Panc1 (cell line): ENCODE data around the gene C2. TPM values are rescaled to one million over a fixed set of nuclear protein-coding genes. Genes with fewer than 3 reads are reported as not detected.

Source experiments
- ATAC-seq: fragments of 200-7000 bp; cut with Tn5 transposase; 2 replicates; pipeline ENCODE4 v1.9.1; 2020; ENCODE audit warnings: mild to moderate bottlenecking, moderate library complexity
- BruUV-seq: library from RNA; stranded (reverse); fragments of 400-500 nt; replicated peaks from 2 replicates; lab custom pipeline; 2021; lab: Mats Ljungman, UMichigan
- CTCF ChIA-PET: fragments of 300-600 bp; sonication (Branson Sonifier 250); formaldehyde crosslinking; loops from one replicate; lab custom pipeline; 2022; ENCODE audit warnings: antibody characterized with exemption; lab: Charles Lee
- POLR2A ChIA-PET: fragments of 300-600 bp; sonication (Branson Sonifier 250); formaldehyde crosslinking; loops from one replicate; lab custom pipeline; 2022; ENCODE audit warnings: antibody characterized with exemption; lab: Charles Lee
- DNase-seq: peaks from one replicate; pipeline ENCODE4 v3.0.0-alpha.2; 2010; ENCODE audit warnings: low read depth, low spot score
- H3K27ac ChIP-seq: 2 replicates; pipeline ENCODE4 v1.5.1; 2011; ENCODE audit warnings: mild to moderate bottlenecking, low read length, inconsistent platforms
- H3K27me3 ChIP-seq: fragments of 200-500 bp; sonication (Bioruptor generic); 2 replicates; pipeline ENCODE4 v1.6.0; 2014; ENCODE audit warnings: low read length, inconsistent platforms; ENCODE audit not compliant: control insufficient read depth, insufficient read depth
- H3K36me3 ChIP-seq: fragments of 200-500 bp; sonication (Bioruptor generic); 2 replicates; pipeline ENCODE4 v1.5.1; 2014; ENCODE audit warnings: inconsistent platforms, mild to moderate bottlenecking, low read length, moderate library complexity; ENCODE audit not compliant: control insufficient read depth, insufficient read depth
- H3K4me1 ChIP-seq: 2 replicates; pipeline ENCODE4 v1.5.1; 2011; ENCODE audit warnings: inconsistent platforms, mild to moderate bottlenecking, low read length, moderate library complexity; ENCODE audit not compliant: control insufficient read depth, insufficient read depth
- H3K4me3 ChIP-seq, 2 experiments: 2 replicates each; pipeline ENCODE4 v1.5.1; 2011 to 2012; ENCODE audit warnings: low read depth in 2 of 2, low read length in 2 of 2, mild to moderate bottlenecking in 2 of 2, inconsistent platforms in 1 of 2, moderate library complexity in 1 of 2
- H3K9me3 ChIP-seq: fragments of 200-500 bp; sonication (Bioruptor generic); 2 replicates; pipeline ENCODE4 v1.5.1; 2014; ENCODE audit warnings: low read depth, mild to moderate bottlenecking, inconsistent platforms, low read length, moderate library complexity; ENCODE audit not compliant: control insufficient read depth, insufficient read depth
- POLR2AphosphoS5 ChIP-seq: IDR thresholded peaks from 2 replicates; pipeline ENCODE4 v1.6.1; 2012; ENCODE audit warnings: mild to moderate bottlenecking, low read depth, low read length, moderate library complexity
- SIN3A ChIP-seq: IDR thresholded peaks from 2 replicates; pipeline ENCODE4 v1.6.1; 2012; ENCODE audit warnings: low read depth, mild to moderate bottlenecking, low read length, moderate library complexity, borderline replicate concordance; ENCODE audit not compliant: insufficient read depth
- TCF7L2 ChIP-seq: IDR thresholded peaks from 2 replicates; pipeline ENCODE4 v1.6.1; 2011; ENCODE audit warnings: mild to moderate bottlenecking, low read depth, low read length, inconsistent platforms
- in situ Hi-C: cut with HindIII; loops from 2 replicates; pipeline ENCODE4 v1.10.0; 2016; ENCODE audit warnings: low sequenced_read_pairs, low pct_unique_long_range_greater_than_20kb
- intact Hi-C: fragments of 100-400 bp; cut with micrococcal nuclease; formaldehyde crosslinking; loops from one replicate; pipeline ENCODE4 v1.10.0; 2022; ENCODE audit not compliant: unreplicated experiment
- total RNA-seq: library from RNA; stranded (reverse); gene quantifications from one replicate; pipeline ENCODE4 v1.2.1, GENCODE V29; 2021; ENCODE audit not compliant: unreplicated experiment
- TF ChIP-seq, protein P1 (sequence below): fragments of 450-650 bp; IDR thresholded peaks from 2 replicates; pipeline ENCODE4 v1.5.1; 2017; ENCODE audit warnings: mild to moderate bottlenecking
- TF ChIP-seq, protein P2 (sequence below), 2 experiments: IDR thresholded peaks; 2 replicates each; pipeline ENCODE4 v1.6.1; 2011 to 2012; ENCODE audit warnings: low read depth in 2 of 2, control low read depth in 1 of 2, low read length in 1 of 2, mild to moderate bottlenecking in 1 of 2, moderate library complexity in 1 of 2; ENCODE audit not compliant: insufficient read depth in 1 of 2

Gene C2
- total RNA-seq, 1 experiment from 2014 or later = 1.0 TPM

DNA sequence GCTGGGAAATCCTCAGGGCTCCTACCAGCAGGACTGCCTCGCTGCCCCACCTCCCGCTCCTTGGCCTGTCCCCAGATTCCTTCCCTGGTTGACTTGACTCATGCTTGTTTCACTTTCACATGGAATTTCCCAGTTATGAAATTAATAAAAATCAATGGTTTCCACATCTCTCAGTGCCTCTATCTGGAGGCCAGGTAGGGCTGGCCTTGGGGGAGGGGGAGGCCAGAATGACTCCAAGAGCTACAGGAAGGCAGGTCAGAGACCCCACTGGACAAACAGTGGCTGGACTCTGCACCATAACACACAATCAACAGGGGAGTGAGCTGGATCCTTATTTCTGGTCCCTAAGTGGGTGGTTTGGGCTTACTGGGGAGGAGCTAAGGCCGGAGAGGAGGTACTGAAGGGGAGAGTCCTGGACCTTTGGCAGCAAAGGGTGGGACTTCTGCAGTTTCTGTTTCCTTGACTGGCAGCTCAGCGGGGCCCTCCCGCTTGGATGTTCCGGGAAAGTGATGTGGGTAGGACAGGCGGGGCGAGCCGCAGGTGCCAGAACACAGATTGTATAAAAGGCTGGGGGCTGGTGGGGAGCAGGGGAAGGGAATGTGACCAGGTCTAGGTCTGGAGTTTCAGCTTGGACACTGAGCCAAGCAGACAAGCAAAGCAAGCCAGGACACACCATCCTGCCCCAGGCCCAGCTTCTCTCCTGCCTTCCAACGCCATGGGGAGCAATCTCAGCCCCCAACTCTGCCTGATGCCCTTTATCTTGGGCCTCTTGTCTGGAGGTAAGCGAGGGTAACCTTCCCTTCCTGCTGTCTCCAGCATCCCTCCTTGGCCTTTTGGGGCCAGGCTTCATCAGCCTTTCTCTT lies 18.2 kb downstream of the C2 start, which contains the start of gene CFB:
TSS of gene CFB (plus strand) at position 589 of the 863 bp plus-strand sequence. CDS start at position 716, 127 bp downstream.
- TF ChIP-seq, protein P1, sequence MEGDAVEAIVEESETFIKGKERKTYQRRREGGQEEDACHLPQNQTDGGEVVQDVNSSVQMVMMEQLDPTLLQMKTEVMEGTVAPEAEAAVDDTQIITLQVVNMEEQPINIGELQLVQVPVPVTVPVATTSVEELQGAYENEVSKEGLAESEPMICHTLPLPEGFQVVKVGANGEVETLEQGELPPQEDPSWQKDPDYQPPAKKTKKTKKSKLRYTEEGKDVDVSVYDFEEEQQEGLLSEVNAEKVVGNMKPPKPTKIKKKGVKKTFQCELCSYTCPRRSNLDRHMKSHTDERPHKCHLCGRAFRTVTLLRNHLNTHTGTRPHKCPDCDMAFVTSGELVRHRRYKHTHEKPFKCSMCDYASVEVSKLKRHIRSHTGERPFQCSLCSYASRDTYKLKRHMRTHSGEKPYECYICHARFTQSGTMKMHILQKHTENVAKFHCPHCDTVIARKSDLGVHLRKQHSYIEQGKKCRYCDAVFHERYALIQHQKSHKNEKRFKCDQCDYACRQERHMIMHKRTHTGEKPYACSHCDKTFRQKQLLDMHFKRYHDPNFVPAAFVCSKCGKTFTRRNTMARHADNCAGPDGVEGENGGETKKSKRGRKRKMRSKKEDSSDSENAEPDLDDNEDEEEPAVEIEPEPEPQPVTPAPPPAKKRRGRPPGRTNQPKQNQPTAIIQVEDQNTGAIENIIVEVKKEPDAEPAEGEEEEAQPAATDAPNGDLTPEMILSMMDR = no peak
- TF ChIP-seq TCF7L2 = no peak
- no peak for TF ChIP-seq SIN3A
- TF ChIP-seq POLR2AphosphoS5 = no peak
- TF ChIP-seq, protein P2, sequence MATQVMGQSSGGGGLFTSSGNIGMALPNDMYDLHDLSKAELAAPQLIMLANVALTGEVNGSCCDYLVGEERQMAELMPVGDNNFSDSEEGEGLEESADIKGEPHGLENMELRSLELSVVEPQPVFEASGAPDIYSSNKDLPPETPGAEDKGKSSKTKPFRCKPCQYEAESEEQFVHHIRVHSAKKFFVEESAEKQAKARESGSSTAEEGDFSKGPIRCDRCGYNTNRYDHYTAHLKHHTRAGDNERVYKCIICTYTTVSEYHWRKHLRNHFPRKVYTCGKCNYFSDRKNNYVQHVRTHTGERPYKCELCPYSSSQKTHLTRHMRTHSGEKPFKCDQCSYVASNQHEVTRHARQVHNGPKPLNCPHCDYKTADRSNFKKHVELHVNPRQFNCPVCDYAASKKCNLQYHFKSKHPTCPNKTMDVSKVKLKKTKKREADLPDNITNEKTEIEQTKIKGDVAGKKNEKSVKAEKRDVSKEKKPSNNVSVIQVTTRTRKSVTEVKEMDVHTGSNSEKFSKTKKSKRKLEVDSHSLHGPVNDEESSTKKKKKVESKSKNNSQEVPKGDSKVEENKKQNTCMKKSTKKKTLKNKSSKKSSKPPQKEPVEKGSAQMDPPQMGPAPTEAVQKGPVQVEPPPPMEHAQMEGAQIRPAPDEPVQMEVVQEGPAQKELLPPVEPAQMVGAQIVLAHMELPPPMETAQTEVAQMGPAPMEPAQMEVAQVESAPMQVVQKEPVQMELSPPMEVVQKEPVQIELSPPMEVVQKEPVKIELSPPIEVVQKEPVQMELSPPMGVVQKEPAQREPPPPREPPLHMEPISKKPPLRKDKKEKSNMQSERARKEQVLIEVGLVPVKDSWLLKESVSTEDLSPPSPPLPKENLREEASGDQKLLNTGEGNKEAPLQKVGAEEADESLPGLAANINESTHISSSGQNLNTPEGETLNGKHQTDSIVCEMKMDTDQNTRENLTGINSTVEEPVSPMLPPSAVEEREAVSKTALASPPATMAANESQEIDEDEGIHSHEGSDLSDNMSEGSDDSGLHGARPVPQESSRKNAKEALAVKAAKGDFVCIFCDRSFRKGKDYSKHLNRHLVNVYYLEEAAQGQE (IDR thresholded peaks at IDR 0.05; ENCODE audit: insufficient read depth in 1 of 2, low read depth in 2 of 2, low read length in 1 of 2) = no peak
- intact Hi-C loops = no loop called here
- DNase-seq = no peak
- H3K27me3 ChIP-seq = no peaks in the 10 kb centered on the region
- BruUV-seq = no TSS peak
- in situ Hi-C loops = no loop called here
- peak within 1 kb of the TSS in 1 of 2 experiments; percentile 24; a peak in 1 of 4 replicates for H3K4me3 ChIP-seq
- peaks cover 9% of the 10 kb centered on the region for H3K4me1 ChIP-seq
- peak within 1 kb of the TSS; percentile 37; the same call in 1 of the 2 replicates for H3K27ac ChIP-seq
- H3K9me3 ChIP-seq = no peaks in the 10 kb centered on the region
- ATAC-seq = peak; percentile 68
- CTCF ChIA-PET = no interaction called here
- POLR2A ChIA-PET = no interaction called here
- no peaks in the 10 kb centered on the region for H3K36me3 ChIP-seq

DNA sequence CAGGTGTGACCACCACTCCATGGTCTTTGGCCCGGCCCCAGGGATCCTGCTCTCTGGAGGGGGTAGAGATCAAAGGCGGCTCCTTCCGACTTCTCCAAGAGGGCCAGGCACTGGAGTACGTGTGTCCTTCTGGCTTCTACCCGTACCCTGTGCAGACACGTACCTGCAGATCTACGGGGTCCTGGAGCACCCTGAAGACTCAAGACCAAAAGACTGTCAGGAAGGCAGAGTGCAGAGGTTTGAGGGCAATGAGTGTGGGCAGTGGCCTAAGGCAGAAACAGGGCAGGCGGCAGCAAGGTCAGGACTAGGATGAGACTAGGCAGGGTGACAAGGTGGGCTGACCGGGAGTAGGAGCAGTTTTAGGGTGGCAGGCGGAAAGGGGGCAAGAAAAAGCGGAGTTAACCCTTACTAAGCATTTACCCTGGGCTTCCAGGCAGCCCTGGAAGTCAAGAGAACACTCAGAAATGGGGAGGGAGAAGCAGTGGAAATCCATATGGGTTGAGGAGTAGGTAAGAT lies 18.9 kb downstream of the C2 start:
- no peaks in the 10 kb centered on the region for H3K27me3 ChIP-seq
- intact Hi-C loops = no loop called here

More for the DNA sequence above, 18.9 kb downstream of the C2 start:
- Histone ChIP-seq H3K9me3 (no peaks in the 10 kb centered on the region), H3K4me3 (no peak overlapping the region), H3K27ac (no peak overlapping the region), H3K36me3 (no peaks in the 10 kb centered on the region; the same call in 1 of the 2 replicates), H3K4me1 (peaks cover 8% of the 10 kb centered on the region; the same call in 1 of the 2 replicates)
- ATAC-seq (no peak; the same call in 1 of the 2 replicates), DNase-seq (no peak)
- CTCF ChIA-PET = no interaction called here
- in situ Hi-C loops = no loop called here
- POLR2A ChIA-PET = no interaction called here
- TF ChIP-seq POLR2AphosphoS5 = no peak
- TF ChIP-seq, protein P1 = no peak
- TF ChIP-seq, protein P2 (IDR thresholded peaks at IDR 0.05; ENCODE audit: insufficient read depth in 1 of 2, low read depth in 2 of 2, low read length in 1 of 2) = no peak
- no peak for TF ChIP-seq SIN3A
- no peak; the same call in 1 of the 2 replicates for TF ChIP-seq TCF7L2
- no TSS peak for BruUV-seq
